ENCODE data around the gene ZNF385A. TPM values are rescaled to one million over a fixed set of nuclear protein-coding genes. Genes with fewer than 3 reads are reported as not detected.

ZNF385A gene
- total RNA-seq, 4 donors from 2014 or later, result 1.9 to 17.5 (median 5.7) TPM

- peak overlapping the region; percentile 62 to 97 (median 72) for H3K27ac ChIP-seq
- H3K36me3 ChIP-seq, result no peaks in the 10 kb centered on the region
- no peak overlapping the region for H3K4me3 ChIP-seq
- in situ Hi-C loops (cut with MboI; ENCODE audit: low pct_ligation_motif_present in 1 of 4, low pct_unique_long_range_greater_than_20kb in 1 of 4, low sequenced_read_pairs in 3 of 4), result no loop called here
- WGBS, 2 donors (ENCODE audit: low coverage in 1 of 2), result 70 to 80% methylated on average over 1 to 3 of the region's 3 CpGs
- H3K9me3 ChIP-seq, result no peaks in the 10 kb centered on the region
- intact Hi-C loops (cut with DNase I; ENCODE audit: low total_unique reads), result no loop called here
- peaks cover 6% of the 10 kb centered on the region for H3K27me3 ChIP-seq
- DNase-seq, result no peak
- peak; percentile 3 to 24 (median 14) for TF ChIP-seq POLR2AphosphoS5 (IDR thresholded peaks at IDR 0.05)
- no peak for TF ChIP-seq EP300 (IDR thresholded peaks at IDR 0.05; ENCODE audit: low read depth)
- H3K4me1 ChIP-seq, result peaks cover 16 to 69% (median 31%) of the 10 kb centered on the region in 4 donors
Measured at GRCh38 chr12:54429014-54429471, 44.5 kb upstream of the ZNF385A start.

GRCh38 chr12:54428050-54429013 is 43.8 kb upstream of the ZNF385A start:
- peaks cover 16 to 76% (median 31%) of the 10 kb centered on the region in 4 donors for H3K4me1 ChIP-seq
- 49 to 63% methylated on average over 2 to 13 of the region's 13 CpGs for WGBS, 2 donors (ENCODE audit: low coverage in 1 of 2)

GRCh38 chr12:54427106-54427505 is 42.6 kb upstream of the ZNF385A start:
- WGBS, 2 donors (ENCODE audit: low coverage in 1 of 2), result 70 to 76% methylated on average over 4 of the region's 4 CpGs
- in situ Hi-C loops (cut with MboI; ENCODE audit: low pct_ligation_motif_present in 1 of 4, low pct_unique_long_range_greater_than_20kb in 1 of 4, low sequenced_read_pairs in 3 of 4) (no loop called here), intact Hi-C loops (cut with DNase I; ENCODE audit: low total_unique reads) (no loop called here)
- Histone ChIP-seq H3K27ac (peak overlapping the region; percentile 26 to 97 (median 72)), H3K9me3 (no peaks in the 10 kb centered on the region), H3K36me3 (no peaks in the 10 kb centered on the region), H3K4me3 (no peak overlapping the region), H3K27me3 (peaks cover 8% of the 10 kb centered on the region), H3K4me1 (peaks cover 16 to 78% (median 22%) of the 10 kb centered on the region in 4 donors)
- peak; percentile 6 for DNase-seq
- TF ChIP-seq POLR2A (IDR thresholded peaks at IDR 0.05) (no peak), EP300 (IDR thresholded peaks at IDR 0.05; ENCODE audit: low read depth) (no peak), CTCF (IDR thresholded peaks at IDR 0.05) (no peak), POLR2AphosphoS5 (IDR thresholded peaks at IDR 0.05) (no peak)

More at GRCh38 chr12:54428050-54429013, 43.8 kb upstream of the ZNF385A start:
- in situ Hi-C loops (cut with MboI; ENCODE audit: low pct_ligation_motif_present in 1 of 4, low pct_unique_long_range_greater_than_20kb in 1 of 4, low sequenced_read_pairs in 3 of 4), result no loop called here
- DNase-seq, result peak; percentile 28
- peak overlapping the region; percentile 62 to 97 (median 72) for H3K27ac ChIP-seq
- H3K36me3 ChIP-seq, result no peaks in the 10 kb centered on the region
- intact Hi-C loops (cut with DNase I; ENCODE audit: low total_unique reads), result no loop called here
- no peak overlapping the region for H3K4me3 ChIP-seq
- no peak for TF ChIP-seq POLR2A (IDR thresholded peaks at IDR 0.05)
- no peak for TF ChIP-seq CTCF (IDR thresholded peaks at IDR 0.05)
- no peak for TF ChIP-seq EP300 (IDR thresholded peaks at IDR 0.05; ENCODE audit: low read depth)
- TF ChIP-seq POLR2AphosphoS5 (IDR thresholded peaks at IDR 0.05), result peak in 1 of 3 donors; percentile 4
- H3K27me3 ChIP-seq, result peaks cover 6% of the 10 kb centered on the region
- no peaks in the 10 kb centered on the region for H3K9me3 ChIP-seq

GRCh38 chr12:54426690-54427089 is 42.2 kb upstream of the ZNF385A start:
- DNase-seq, result no peak
- peaks cover 8% of the 10 kb centered on the region for H3K27me3 ChIP-seq
- TF ChIP-seq CTCF (IDR thresholded peaks at IDR 0.05), result no peak
- no peak for TF ChIP-seq POLR2A (IDR thresholded peaks at IDR 0.05)
- TF ChIP-seq POLR2AphosphoS5 (IDR thresholded peaks at IDR 0.05), result no peak
- no peak for TF ChIP-seq EP300 (IDR thresholded peaks at IDR 0.05; ENCODE audit: low read depth)
- no peaks in the 10 kb centered on the region for H3K36me3 ChIP-seq
- H3K9me3 ChIP-seq, result no peaks in the 10 kb centered on the region
- peaks cover 12 to 78% (median 21%) of the 10 kb centered on the region in 4 donors for H3K4me1 ChIP-seq
- in situ Hi-C loops (cut with MboI; ENCODE audit: low pct_ligation_motif_present in 1 of 4, low pct_unique_long_range_greater_than_20kb in 1 of 4, low sequenced_read_pairs in 3 of 4) (no loop called here), intact Hi-C loops (cut with DNase I; ENCODE audit: low total_unique reads) (no loop called here)
- no peak overlapping the region for H3K4me3 ChIP-seq
- peak overlapping the region; percentile 26 to 97 (median 72) for H3K27ac ChIP-seq
- WGBS, 2 donors (ENCODE audit: low coverage in 1 of 2), result 83 to 87% methylated on average over 3 of the region's 3 CpGs
